ENCODE measurements around the gene LGALS9.
A peak's percentile ranks its signal among the peaks of the same experiment; 100 is the strongest.

- no peak for TF ChIP-seq POLR2A (IDR thresholded peaks at IDR 0.05)
- peak in 6 of 7 experiments; percentile 18 to 46 (median 36) for TF ChIP-seq CTCF (IDR thresholded peaks at IDR 0.05)
These were observed 21.2 kb upstream of the LGALS9 start for GRCh38 chr17:27609611-27610303.

All from body of pancreas (tissue), 4 donors.